ENCODE measurements around the gene C9orf78. TPM values are rescaled to one million over a fixed set of nuclear protein-coding genes. Genes with fewer than 3 reads are reported as not detected.

C9orf78 gene
- total and polyA plus RNA-seq, 9 of the 15 experiments (the other 6 are each of a cell fraction or from before 2014, with no cell fraction given) = 94.6 to 266 (median 202) TPM

- BruUV-seq (replicated peaks) = no TSS peak
- ChIA-PET POLR2A (interaction anchor here (0.8 to 3.7 kb wide), 7 partner anchors 10 to 36 kb away, joined by 3 to 40 read pairs (median 4); partner anchors contain the start of genes C9orf78 and USP20), CTCF (ENCODE audit: low intra/inter-chr PET ratio) (no interaction called here)
- TF ChIP-seq HDAC1 (IDR thresholded peaks at IDR 0.05) (no peak), ZFPM2 (CRISPR knock-in tag; IDR thresholded peaks at IDR 0.05) (0 out of 2 replicates have a peak, but pooled peaks have one; percentile 54), POLR2G (IDR thresholded peaks at IDR 0.05; ENCODE audit: low read depth, low read length) (peak; percentile 17; the same call in 1 of the 2 replicates), ZNF217 (CRISPR knock-in tag; IDR thresholded peaks at IDR 0.05) (no peak)
- FAIRE-seq = no peak
- H3K9me3 ChIP-seq (replicated peaks; ENCODE audit: control insufficient read depth, insufficient read depth, low read depth, low read length) = no peaks in the 10 kb centered on the region
- 78% methylated on average over 2 of the region's 2 CpGs for WGBS (ENCODE audit: insufficient coverage, low coverage, missing lambda C conversion rate)
- peaks cover 42% of the 10 kb centered on the region for H3K36me3 ChIP-seq (ENCODE audit: control insufficient read depth, insufficient read depth, low read length)
- no peak for DNase-seq (ENCODE audit: extremely low read depth in 1 of 4, low spot score in 3 of 4)
- no peak overlapping the region; a peak in 1 of 4 replicates for H3K9ac ChIP-seq (ENCODE audit: insufficient read depth in 1 of 2, low read depth in 2 of 2, low read length in 2 of 2)
- intact Hi-C loops (cut with micrococcal nuclease) = no loop called here
- H3K4me2 ChIP-seq (ENCODE audit: insufficient read depth, low read length) = no peak overlapping the region
- no peak overlapping the region for H3K4me3 ChIP-seq
- no peaks in the 10 kb centered on the region for H3K27me3 ChIP-seq (ENCODE audit: control insufficient read depth in 2 of 2, insufficient read depth in 2 of 2, low read length in 2 of 2)
- H2AFZ ChIP-seq (ENCODE audit: low read depth, low read length) = no peak overlapping the region
- in situ Hi-C loops (cut with MboI) = no loop called here
- peak overlapping the region; percentile 23; the same call in 1 of the 3 replicates for H3K27ac ChIP-seq (ENCODE audit: extremely low read depth, low read depth, low read length)
- H4K20me1 ChIP-seq (replicated peaks; ENCODE audit: control insufficient read depth, insufficient read depth, low read length) = no peaks in the 10 kb centered on the region
- H3K79me2 ChIP-seq (ENCODE audit: control insufficient read depth, insufficient read depth, low read length) = peaks cover 22% of the 10 kb centered on the region
- peaks cover 0 to 14% of the 10 kb centered on the region in 2 experiments; a peak in 3 of 5 replicates for H3K4me1 ChIP-seq (replicated peaks in 1 of 2; ENCODE audit: control insufficient read depth in 2 of 2, insufficient read depth in 2 of 2, low read length in 2 of 2)
- H3K9me1 ChIP-seq (ENCODE audit: control insufficient read depth, insufficient read depth, low read length) = no peaks in the 10 kb centered on the region
- ATAC-seq = no peak
Observed at GRCh38 chr9:129845373-129845772, 10.3 kb upstream of the C9orf78 start.

- Histone ChIP-seq H3K36me3 (ENCODE audit: control insufficient read depth, insufficient read depth, low read length) (peaks cover 40% of the 10 kb centered on the region), H3K9ac (ENCODE audit: insufficient read depth in 1 of 2, low read depth in 2 of 2, low read length in 2 of 2) (peak overlapping the region in 1 of 2 experiments; percentile 46; a peak in 1 of 4 replicates), H3K4me1 (replicated peaks in 1 of 2; ENCODE audit: control insufficient read depth in 2 of 2, insufficient read depth in 2 of 2, low read length in 2 of 2) (peaks cover 37 to 41% of the 10 kb centered on the region in 2 experiments), H3K79me2 (ENCODE audit: control insufficient read depth, insufficient read depth, low read length) (peaks cover 57% of the 10 kb centered on the region), H3K27ac (ENCODE audit: extremely low read depth, low read depth, low read length) (0 out of 3 replicates have a peak overlapping the region, but pooled peaks have one; percentile 20), H3K4me3 (no peak overlapping the region), H3K9me3 (replicated peaks; ENCODE audit: control insufficient read depth, insufficient read depth, low read depth, low read length) (no peaks in the 10 kb centered on the region), H3K4me2 (ENCODE audit: insufficient read depth, low read length) (no peak overlapping the region), H4K20me1 (replicated peaks; ENCODE audit: control insufficient read depth, insufficient read depth, low read length) (no peaks in the 10 kb centered on the region), H3K9me1 (ENCODE audit: control insufficient read depth, insufficient read depth, low read length) (peaks cover 6% of the 10 kb centered on the region), H2AFZ (ENCODE audit: low read depth, low read length) (no peak overlapping the region), H3K27me3 (ENCODE audit: control insufficient read depth in 2 of 2, insufficient read depth in 2 of 2, low read length in 2 of 2) (no peaks in the 10 kb centered on the region)
- FAIRE-seq = peak; percentile 26
- intact Hi-C loops (cut with micrococcal nuclease) = no loop called here
- peak in 1 of 4 experiments; percentile 46 for DNase-seq (ENCODE audit: extremely low read depth in 1 of 4, low spot score in 3 of 4)
- ChIA-PET POLR2A (interaction anchor here (0.6 to 3.1 kb wide), 5 partner anchors 12 to 1547 kb away, joined by 3 to 11 read pairs (median 4); no protein-coding TSS in a partner anchor), CTCF (ENCODE audit: low intra/inter-chr PET ratio) (no interaction called here)
- in situ Hi-C loops (cut with MboI) = no loop called here
- 35% methylated on average over 4 of the region's 4 CpGs for WGBS (ENCODE audit: insufficient coverage, low coverage, missing lambda C conversion rate)
- no peak for ATAC-seq
- BruUV-seq (replicated peaks) = no TSS peak
- TF ChIP-seq PBX2 (CRISPR knock-in tag; IDR thresholded peaks at IDR 0.05; ENCODE audit: low read depth) = no peak
- TF ChIP-seq PBX2 (tag; conservative IDR thresholded peaks at IDR 0.05; ENCODE audit: low read depth) = peak; percentile 47
- TF ChIP-seq ZBTB33 (CRISPR knock-in tag; IDR thresholded peaks at IDR 0.05) = 0 out of 2 replicates have a peak, but pooled peaks have one; percentile 4
Observed at GRCh38 chr9:129841071-129841470, 6.0 kb upstream of the C9orf78 start.
